ENCODE measurements around the gene GCSAML.

GCSAML gene

GRCh38 chr1:247530785-247531184 lies 18.1 kb upstream of the GCSAML start:
- Histone ChIP-seq H3K36me3 (ENCODE audit: low read length) (no peaks in the 10 kb centered on the region), H3K4me2 (ENCODE audit: low read depth, low read length, poor library complexity, severe bottlenecking) (no peak overlapping the region), H3K79me2 (ENCODE audit: insufficient read depth, low read length) (no peaks in the 10 kb centered on the region), H3K9ac (ENCODE audit: low read length) (no peak overlapping the region), H4K20me1 (ENCODE audit: low read depth, low read length) (no peaks in the 10 kb centered on the region), H3K9me3 (ENCODE audit: insufficient read depth, low read length) (no peaks in the 10 kb centered on the region), H3K9me2 (replicated peaks; ENCODE audit: insufficient read depth, low read length) (no peaks in the 10 kb centered on the region), H3K27ac (ENCODE audit: low read depth, low read length) (no peak overlapping the region), H3F3A (ENCODE audit: insufficient read depth) (no peaks in the 10 kb centered on the region), H3K4me3 (ENCODE audit: insufficient read depth, low read length, poor library complexity, severe bottlenecking) (no peak overlapping the region), H3K27me3 (ENCODE audit: low read length) (no peaks in the 10 kb centered on the region), H2AFZ (ENCODE audit: low read depth, low read length, severe bottlenecking) (no peak overlapping the region)
- TF ChIP-seq EZH2phosphoT487 (conservative IDR thresholded peaks at IDR 0.05; ENCODE audit: low read length) (no peak), CTCF (IDR thresholded peaks at IDR 0.05; ENCODE audit: insufficient read depth, low read length, poor library complexity, severe bottlenecking) (no peak)

- Histone ChIP-seq H3K79me2 (ENCODE audit: insufficient read depth, low read length) (no peaks in the 10 kb centered on the region), H3K9me2 (replicated peaks; ENCODE audit: insufficient read depth, low read length) (no peaks in the 10 kb centered on the region), H4K20me1 (ENCODE audit: low read depth, low read length) (no peaks in the 10 kb centered on the region), H3K27me3 (ENCODE audit: low read length) (no peaks in the 10 kb centered on the region), H3K27ac (ENCODE audit: low read depth, low read length) (no peak overlapping the region), H3K4me2 (ENCODE audit: low read depth, low read length, poor library complexity, severe bottlenecking) (no peak overlapping the region), H2AFZ (ENCODE audit: low read depth, low read length, severe bottlenecking) (no peak overlapping the region), H3F3A (ENCODE audit: insufficient read depth) (no peaks in the 10 kb centered on the region), H3K4me3 (ENCODE audit: insufficient read depth, low read length, poor library complexity, severe bottlenecking) (no peak overlapping the region), H3K9me3 (ENCODE audit: insufficient read depth, low read length) (no peaks in the 10 kb centered on the region), H3K36me3 (ENCODE audit: low read length) (no peaks in the 10 kb centered on the region), H3K9ac (ENCODE audit: low read length) (no peak overlapping the region)
- TF ChIP-seq EZH2phosphoT487 (conservative IDR thresholded peaks at IDR 0.05; ENCODE audit: low read length) (no peak), CTCF (IDR thresholded peaks at IDR 0.05; ENCODE audit: insufficient read depth, low read length, poor library complexity, severe bottlenecking) (no peak)
Observed at GRCh38 chr1:247531937-247532336, 17.0 kb upstream of the GCSAML start.

GRCh38 chr1:247535402-247535801 lies 13.5 kb upstream of the GCSAML start:
- H3K4me2 ChIP-seq (ENCODE audit: low read depth, low read length, poor library complexity, severe bottlenecking), result no peak overlapping the region
- no peaks in the 10 kb centered on the region for H3K27me3 ChIP-seq (ENCODE audit: low read length)
- TF ChIP-seq EZH2phosphoT487 (conservative IDR thresholded peaks at IDR 0.05; ENCODE audit: low read length) (no peak), CTCF (IDR thresholded peaks at IDR 0.05; ENCODE audit: insufficient read depth, low read length, poor library complexity, severe bottlenecking) (no peak)
- H3K9me2 ChIP-seq (replicated peaks; ENCODE audit: insufficient read depth, low read length), result no peaks in the 10 kb centered on the region
- H3K79me2 ChIP-seq (ENCODE audit: insufficient read depth, low read length), result no peaks in the 10 kb centered on the region
- H3K27ac ChIP-seq (ENCODE audit: low read depth, low read length), result no peak overlapping the region
- no peak overlapping the region for H2AFZ ChIP-seq (ENCODE audit: low read depth, low read length, severe bottlenecking)
- no peak overlapping the region for H3K9ac ChIP-seq (ENCODE audit: low read length)
- no peaks in the 10 kb centered on the region for H4K20me1 ChIP-seq (ENCODE audit: low read depth, low read length)
- no peak overlapping the region for H3K4me3 ChIP-seq (ENCODE audit: insufficient read depth, low read length, poor library complexity, severe bottlenecking)
- no peaks in the 10 kb centered on the region for H3K36me3 ChIP-seq (ENCODE audit: low read length)
- no peaks in the 10 kb centered on the region for H3F3A ChIP-seq (ENCODE audit: insufficient read depth)
- H3K9me3 ChIP-seq (ENCODE audit: insufficient read depth, low read length), result no peaks in the 10 kb centered on the region

Measured in SU-DHL-6 (cell line).